HG03025 (cell line): ENCODE measurements around the gene SDR39U1.

Experiments used
- ATAC-seq: cut with Tn5 transposase; IDR thresholded peaks from one replicate; pipeline ENCODE4 v1.9.1; 2021; ENCODE audit warnings: mild to moderate bottlenecking, moderate library complexity; ENCODE audit not compliant: unreplicated experiment, low FRiP score

Gene SDR39U1

DNA sequence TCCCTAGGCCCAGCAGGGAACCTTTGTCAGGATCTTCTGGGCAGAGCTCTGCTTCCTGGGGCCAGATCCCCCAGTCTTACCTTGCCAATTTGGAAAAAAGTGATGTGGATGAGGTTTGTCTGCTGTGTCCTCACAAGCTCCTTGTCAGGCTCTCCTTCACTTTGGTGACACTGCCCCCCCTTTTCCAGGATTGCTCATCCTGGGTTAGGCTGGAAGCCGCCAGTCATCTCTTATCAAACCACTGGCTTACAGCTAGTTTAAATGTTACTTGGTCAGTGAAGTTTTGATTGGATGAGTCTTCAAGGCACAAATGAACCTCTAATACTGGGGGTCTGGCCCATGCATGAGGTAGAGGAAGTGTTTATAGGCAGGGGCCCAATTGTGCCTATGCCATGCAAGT lies 28.5 kb downstream of the SDR39U1 start:
- ATAC-seq, result no peak

DNA sequence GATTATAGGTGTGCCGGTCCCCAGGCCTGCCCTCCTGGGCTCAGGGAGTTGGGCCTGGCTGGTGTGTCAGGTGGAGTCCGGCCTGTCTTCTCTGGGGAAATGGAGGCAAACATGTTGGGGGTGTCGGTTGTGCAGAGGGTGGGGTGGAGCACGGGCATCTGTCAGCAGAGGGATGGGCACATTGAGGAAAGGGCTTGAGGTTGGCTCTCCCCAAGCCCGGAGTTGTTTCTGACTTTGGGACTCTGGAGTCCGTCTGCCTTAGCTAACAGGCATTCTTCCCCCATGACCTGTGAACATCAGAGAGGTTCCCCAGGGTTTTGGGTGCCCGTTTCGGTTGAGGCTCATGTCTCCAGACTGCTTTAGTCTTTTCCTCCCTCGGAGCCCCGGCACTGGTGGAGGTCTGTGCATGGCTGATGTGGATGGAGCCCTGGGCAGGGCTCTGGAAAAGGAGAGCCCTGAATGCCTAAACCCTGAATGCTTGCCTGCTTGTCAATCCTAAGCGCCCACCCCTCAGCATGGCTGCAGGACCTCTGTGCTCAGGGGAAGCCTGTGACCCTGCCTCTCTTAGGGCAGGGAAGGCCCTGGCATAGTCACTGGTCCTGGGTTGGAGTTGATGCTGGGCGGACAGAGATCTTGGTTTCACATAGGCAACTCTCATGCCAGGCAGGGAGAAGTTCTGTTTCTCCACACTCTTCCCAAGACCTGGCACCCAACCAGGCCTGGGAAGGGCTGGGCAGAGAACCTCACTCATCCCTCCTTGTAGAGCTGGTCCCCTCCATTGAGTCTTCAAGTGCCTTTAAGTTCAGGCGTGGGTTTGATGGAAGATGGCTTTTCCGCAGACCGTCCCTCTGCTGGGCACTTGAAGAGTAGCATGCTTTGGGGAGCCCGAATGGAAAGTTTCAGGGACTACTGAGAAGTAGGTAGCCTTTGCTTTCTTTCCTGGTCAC lies 30.9 kb downstream of the SDR39U1 start:
- ATAC-seq, result no peak

DNA sequence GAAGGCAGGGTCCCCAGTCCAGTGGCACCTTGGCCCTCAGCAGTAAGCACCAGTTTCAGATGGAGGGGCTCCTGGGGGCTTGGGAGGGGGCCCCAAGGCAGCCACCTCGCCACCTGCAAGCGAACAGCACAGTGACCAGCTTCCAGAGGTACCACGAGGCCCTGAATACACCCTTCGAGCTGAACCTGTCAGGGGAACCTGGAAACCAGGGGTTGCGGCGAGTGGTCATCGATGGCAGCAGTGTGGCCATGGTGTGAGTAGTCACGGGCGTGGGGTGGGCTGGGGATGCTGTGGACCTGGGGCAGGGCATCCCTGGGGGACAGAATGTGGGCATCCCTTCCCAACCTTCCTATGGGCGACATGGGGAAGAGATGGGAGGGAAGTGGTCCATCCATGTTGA lies 32.6 kb downstream of the SDR39U1 start:
- ATAC-seq, result no peak

DNA sequence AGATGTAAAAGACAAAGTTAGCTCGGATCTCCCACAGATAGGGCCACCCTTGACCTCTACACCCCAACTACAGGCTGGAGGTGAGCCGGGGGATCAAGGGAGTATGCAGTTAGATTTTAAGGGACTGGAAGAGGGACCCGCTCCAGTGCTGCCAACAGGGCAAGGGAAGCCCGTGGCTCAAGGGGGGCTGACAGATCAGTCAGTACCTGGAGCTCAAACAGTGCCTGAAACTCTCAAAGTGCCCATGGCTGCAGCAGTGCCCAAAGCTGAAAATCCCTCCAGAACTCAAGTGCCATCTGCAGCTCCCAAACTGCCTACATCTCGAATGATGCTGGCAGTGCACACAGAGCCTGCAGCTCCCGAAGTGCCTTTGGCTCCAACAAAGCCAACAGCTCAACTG lies 33.4 kb downstream of the SDR39U1 start:
- no peak for ATAC-seq

DNA sequence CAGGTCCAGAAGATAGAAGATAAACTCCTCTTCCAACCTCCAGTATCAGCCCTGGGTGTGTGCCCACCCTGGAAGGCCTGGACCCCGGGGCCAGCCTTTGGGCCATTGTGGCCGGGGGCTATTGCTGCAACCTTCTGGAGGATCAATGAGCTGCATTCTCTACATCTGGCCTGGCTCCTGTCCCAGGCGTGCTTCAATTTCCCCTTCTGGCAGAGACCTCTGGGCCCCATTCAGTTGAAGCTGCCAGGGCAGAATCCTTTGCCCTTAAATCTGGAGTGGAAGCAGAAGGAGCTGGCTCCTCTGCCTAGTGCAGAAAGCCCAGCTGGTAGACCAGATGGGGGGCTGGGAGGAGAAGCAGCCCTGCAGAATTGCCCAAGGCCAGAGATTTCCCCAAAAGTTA lies 33.8 kb downstream of the SDR39U1 start:
- ATAC-seq, result no peak

DNA sequence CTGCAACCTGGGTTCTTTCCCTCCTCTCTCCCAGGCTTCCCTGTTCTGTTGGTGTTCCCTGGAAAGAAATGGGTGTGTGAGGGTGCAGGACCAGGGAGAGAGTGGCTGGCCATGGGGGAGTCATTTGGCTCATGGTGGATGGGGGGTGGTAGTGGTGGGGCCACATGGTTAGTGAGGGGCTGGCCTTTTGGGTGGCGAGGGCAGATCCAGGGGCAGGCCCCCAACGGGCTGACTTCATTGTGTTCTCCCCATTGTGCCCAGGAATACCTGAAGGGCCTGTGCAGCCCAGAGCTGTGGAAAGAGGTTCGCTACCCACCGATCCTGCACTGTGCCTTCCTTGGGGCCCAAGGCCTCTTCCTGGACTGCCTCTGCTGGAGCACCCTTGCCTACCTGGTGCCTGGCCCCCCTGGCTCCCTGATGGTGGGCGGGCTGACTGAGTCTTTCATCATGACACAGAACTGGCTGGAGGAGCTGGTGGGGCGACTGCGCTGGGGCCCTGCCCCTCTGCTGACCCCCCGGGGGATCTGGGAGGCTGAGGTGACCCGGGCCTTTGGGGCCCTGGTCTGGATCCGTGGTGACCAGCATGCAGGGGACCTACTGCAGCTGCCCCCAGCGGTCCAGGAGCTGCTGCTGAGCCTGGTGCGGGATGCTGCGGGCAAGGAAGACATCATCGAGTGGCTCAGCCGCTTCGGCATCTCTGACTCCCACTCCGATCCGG lies 34.8 kb downstream of the SDR39U1 start:
- ATAC-seq, result no peak

DNA sequence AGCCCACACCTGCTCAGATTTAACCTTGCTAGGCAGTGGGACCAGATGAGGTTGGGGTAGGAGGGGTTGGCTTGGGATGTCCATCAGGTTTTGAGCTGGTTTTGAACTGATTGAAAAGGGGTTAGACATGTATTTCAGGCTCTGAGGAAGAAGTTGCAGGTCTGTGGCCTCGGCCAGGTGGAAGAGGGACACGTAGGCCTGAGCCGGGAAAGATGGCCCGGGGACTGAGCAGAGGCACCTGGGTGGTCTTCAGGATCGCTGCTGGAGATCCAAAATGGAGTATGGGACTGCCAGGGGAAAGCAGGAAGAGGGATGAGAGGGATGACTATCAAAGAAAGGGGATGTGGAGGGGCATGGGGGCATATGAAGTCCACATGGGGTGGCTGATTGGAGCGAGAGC lies 36.2 kb downstream of the SDR39U1 start:
- ATAC-seq, result no peak

DNA sequence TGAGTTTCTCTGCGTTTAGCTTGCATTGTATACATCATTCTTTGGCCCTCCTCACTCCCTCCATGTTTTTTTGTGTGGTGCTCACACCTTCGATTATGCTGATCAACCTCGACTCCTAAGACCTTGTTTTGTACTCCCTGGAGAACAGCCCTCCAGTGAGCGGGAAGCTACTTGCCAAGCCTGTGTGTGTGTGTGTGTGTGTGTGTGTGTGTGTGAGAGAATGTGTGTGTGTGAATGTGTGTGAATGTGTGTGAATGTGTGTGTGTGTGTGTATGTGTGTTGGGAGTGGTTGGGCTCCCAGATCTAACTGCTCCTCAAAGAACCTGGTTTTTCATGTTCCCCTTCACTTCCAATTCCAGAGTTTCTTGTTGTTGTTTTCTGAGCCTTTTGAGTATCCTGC lies 37.8 kb downstream of the SDR39U1 start:
- ATAC-seq, result no peak

DNA sequence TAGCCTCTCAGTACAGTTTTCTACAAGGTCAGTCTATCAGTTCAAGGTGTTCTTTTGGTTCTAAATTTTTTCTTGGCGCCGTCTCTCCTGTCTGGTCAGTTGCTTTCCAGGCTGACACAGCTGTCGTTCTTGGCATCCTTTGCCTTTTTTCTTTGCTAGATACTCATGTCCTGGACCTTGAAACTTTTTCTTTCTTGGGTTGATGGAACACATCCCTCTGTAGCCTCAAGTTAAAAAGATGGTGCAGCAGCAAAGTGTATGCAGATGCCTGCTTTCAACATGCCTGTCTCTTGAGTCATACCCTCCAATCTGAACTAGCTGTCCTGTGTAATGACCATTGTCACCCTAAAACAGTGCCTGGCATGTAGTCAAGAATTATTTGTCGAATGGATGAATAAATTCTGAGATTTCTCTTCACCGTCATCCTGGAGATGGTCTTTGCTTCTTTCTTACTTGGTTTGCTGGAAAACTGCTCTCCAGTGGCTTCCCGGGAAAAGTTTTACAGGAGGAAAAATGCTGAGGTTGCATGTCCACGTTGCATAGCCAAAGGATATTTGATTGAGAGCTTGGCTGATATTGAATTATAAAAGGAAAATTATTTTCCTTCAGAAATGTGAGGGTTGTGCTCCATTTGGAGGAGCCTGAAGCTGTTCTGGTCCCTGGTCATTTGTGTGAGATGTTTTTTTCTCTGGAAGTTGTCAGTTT lies 39.1 kb downstream of the SDR39U1 start:
- ATAC-seq, result no peak

DNA sequence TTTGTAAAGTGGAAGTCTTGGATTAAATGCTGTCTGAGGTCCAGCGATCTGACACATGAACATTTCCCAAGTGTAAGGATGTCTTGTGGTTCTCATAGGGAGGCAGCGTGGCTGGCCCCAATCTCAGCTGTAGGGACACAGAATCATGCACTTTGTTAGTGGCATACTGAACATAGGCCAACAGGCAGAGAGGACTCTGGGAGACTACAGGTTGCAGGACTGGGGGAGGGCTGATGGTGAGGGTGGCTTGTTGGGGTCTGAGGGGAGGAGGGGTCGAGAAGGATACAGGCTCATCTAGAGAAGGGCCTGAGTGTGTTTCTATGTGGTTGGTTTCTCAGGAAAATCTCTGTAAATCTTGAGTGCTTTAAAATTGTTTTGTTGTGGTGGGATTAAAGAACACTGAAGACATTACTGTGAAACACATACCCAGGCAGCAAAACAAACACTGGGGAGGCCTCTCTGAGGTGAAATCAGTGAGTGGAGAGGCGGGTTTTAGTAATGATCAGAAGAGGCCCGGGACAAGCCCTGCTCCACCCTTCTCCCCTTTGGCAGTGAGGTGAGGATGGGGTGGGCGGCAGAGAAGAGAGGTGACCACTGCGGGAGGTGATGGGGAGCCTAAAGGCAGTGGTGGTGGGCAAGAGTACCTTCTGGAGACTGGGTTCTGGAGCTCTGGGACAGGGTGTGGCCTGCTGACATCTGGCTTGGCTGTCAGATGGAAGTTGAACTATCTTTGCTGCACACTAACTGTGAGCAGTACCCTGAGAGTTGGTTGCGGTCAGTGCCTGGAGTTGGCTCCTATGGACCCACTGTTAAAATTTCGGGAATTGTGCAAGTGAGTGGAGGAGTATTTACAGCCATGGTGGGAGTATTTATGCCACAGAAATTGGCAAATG lies 40.5 kb downstream of the SDR39U1 start:
- ATAC-seq, result no peak

DNA sequence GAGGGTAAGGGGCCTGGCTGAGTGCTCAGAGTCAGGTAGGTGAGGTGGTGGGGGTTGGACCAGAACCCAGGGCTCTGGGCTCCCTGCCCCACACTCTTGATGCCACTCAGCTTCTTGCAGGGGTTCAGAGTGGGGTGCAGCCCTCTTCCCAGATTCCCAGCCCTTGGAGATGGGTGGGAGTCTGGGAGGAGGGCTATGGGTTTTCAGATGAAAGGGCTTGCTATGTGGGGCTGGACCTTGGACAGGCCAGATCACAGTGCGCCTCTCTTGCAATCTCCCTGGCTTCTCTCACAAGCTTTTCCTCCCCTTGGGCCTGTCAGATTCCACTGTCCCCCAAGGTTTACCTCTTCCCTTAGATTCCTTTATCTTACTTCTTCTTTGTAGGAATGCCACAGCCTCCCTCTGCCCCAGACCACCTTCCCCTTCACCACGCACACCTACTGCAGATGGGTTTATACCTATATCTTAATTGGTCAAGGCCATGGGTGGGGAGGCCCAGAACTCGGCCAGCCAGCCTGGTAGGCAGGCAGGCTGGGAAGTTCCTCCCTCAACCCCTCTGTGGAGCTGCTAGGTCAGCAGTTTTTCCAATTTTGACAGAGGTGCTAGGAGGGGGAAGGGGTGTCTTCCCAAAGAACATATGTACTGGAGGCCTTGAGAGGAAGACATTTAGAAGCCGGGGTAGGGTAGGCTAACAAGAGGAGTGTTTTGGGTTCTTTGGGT lies 42.4 kb downstream of the SDR39U1 start:
- no peak for ATAC-seq

DNA sequence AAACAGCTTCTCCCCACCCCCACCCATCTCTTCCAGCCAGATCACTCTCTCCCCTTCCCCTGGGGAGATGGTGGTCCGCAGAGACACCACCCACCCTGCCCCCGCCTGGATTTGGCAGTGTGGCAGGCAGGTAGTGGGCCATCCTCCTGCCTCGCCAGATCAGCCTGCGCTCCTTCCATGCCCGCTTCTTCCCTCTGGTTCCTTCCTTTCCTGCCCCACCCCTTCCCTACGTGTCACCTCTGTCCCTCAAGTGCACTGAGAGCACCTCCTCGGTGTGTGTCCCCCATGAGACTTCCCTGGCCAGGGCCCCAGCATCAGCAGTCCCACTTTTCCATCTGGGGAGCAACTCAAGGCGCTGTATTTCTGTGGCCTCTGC lies 43.1 kb downstream of the SDR39U1 start:
- ATAC-seq, result no peak

DNA sequence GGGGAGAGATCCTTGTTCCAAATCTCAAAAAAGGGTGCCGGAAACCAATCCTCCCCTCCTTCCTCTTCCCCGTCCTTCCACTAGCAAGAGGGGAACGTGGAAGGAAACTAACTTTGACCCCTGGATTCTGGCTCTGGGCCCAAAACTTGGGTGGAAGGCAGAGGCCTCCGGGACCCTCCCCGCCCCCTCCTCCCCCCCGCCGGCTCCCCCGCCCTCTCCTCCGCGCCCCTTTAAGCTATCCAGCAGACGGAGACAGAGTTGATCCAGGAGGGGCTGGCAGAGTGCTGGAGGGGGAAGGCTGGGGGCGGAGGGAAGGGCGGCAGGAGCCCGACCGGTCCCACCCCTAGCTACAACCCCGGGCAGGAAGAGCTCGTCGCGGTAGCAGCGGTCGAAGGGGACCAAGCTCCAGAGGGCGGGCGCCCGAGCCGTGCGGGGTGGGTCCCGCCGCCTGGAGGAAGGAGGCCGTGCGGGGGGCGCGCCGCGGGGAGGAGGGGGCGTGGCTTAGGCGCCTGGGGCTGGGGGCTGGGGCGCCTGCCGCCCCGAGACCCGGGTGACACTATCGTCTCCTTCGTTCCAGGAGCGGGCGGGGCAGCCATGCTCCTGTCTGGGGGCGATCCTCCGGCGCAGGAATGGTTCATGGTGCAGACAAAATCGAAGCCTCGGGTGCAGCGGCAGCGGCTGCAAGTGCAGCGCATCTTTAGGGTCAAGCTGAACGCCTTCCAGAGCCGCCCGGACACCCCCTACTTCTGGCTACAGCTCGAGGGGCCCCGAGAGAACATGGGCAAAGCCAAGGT lies 43.7 kb downstream of the SDR39U1 start, which contains the start of gene NYNRIN:
Gene NYNRIN, plus strand, starts transcription at position 351 of the 794 bp plus-strand sequence. Its CDS starts 244 bp downstream, at position 595.
- ATAC-seq, result no peak

DNA sequence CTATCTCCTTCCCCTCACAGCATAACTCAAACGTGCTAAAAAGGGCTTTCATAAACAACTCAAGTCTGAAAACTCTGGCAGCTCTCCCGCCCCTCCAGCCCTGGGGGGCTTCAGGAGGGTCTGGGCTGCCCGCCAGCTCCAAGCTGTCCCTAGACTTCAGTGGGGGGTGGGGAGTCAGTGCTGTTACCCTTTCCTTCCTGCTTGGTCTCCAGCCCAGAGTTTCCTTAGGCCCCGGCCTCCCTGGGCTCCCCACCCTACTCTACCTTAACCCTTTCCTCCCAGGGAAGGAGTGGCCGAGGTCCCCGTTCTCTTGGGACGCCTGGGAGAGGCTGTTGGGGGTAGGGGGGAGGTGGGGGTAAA lies 44.3 kb downstream of the SDR39U1 start:
- no peak for ATAC-seq

DNA sequence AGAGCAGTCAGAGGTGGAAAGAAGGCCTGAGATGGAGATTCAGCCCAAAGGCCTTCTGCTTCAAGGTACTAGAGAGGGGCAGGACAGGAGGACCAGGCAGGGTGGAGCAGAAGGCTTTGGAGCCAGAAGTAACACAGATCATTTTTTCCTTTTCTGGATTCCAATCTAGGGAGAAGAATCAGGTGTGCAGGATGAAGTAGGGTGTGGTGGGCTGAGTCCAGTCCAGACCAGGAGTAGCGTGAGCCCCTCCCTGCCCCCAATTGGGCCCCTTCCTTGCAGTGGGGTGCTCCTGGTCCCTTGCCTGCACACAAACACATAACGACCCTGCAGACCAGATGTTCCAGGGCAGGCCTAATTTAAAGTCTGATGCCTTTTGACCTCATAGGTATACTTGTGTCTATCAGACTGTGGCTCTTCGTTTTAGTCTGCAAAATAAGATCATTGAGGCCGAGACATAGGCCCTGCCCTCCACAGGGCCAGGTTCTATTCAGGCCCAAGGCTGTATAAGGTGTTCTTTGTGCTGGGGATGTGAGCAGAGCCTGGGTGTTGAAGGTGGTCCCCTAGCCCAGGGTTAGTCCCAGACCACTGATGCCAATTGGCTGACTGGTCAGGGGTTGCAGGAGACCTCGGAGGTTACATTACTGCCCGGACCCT lies 44.8 kb downstream of the SDR39U1 start:
- ATAC-seq, result no peak

DNA sequence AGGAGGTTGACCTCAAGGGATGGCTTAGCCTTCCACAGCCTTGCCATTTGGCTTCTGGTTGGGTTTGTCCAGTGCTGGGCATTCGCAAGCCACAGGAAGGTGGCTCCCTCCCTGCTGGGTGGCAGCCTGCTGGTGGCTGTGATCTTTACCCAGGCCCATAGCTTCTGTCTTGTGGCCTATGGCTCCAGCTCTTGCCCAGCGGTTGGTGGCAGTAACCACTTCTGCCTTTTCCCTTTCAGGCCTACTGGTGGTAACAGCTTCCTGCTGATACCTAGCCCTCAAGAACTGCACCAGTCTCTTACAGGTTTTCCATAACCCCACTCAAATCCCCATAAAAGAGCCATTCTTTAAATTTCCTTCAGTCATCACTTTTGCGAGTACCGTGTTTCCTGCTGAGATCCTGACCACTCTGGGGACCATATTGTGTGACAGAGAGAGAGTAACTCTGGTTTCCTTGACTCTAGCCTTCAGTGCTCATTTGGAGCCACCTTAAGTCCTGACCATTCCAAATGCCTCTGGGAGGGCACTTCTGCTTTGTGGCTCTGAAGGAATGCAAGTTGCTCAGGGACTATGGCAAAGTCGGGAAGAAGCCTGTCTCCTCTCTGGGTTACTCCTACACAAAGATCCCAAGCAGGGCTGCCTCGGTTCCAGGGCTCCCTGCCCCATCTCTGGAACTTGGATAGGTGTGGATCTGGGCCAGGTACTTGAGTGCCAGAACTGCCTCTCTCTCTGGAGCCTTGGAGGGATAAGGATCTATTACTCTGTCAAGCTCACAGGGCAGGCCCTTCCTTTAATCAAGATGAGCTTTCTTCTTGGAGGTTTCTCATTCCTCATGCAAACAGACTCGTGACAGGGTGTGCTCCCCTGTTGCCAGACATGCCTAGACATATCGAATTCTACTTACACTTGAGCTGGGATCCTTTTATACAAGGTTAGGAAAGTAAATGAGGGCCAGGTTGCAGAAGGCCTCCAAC lies 46.7 kb downstream of the SDR39U1 start:
- ATAC-seq, result no peak

DNA sequence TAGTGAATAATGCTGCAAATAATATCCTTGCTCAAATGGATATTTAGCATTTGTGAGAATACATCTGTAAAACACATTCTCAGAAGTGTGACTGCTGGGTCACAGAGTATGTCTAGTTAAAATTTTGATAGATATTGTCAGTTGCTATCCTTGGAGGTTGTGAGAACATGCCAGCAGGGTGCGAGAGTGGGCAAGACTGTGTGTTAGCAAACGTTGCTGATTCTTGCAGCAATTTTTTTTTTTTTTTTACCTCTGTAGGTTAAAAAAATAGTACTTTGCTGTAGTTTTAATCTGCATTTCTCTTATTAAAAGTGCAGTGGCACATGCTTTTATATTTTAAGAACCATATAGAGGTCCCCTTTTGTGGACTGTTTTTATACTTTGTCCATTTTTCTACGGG lies 48.3 kb downstream of the SDR39U1 start:
- ATAC-seq, result no peak
